GM12864 (cell line): Measurements from ENCODE around the gene CUL3.

Experiments
- DNase-seq: peaks from one replicate; pipeline ENCODE4 v3.0.0-alpha.2; 2011; ENCODE audit warnings: low read depth
- H3K4me3 ChIP-seq: 2 replicates; pipeline ENCODE4 v1.5.1; 2011; ENCODE audit warnings: mild to moderate bottlenecking, low read depth, low read length, control low read depth
- CTCF ChIP-seq: IDR thresholded peaks from 2 replicates; pipeline ENCODE4 v1.5.1; 2011; ENCODE audit warnings: low read depth, mild to moderate bottlenecking, moderate library complexity, low read length, control low read depth, inconsistent platforms; ENCODE audit errors: missing control alignments

CUL3 gene

GRCh38 chr2:224440988-224441387 lies 144.2 kb downstream of the CUL3 start:
- TF ChIP-seq CTCF: no peak
- DNase-seq: no peak
- H3K4me3 ChIP-seq: no peak overlapping the region

- no peak overlapping the region for H3K4me3 ChIP-seq
- no peak for DNase-seq
- no peak for TF ChIP-seq CTCF
Measured at GRCh38 chr2:224438726-224439125, 146.4 kb downstream of the CUL3 start.

GRCh38 chr2:224436634-224437033 lies 148.5 kb downstream of the CUL3 start:
- no peak overlapping the region for H3K4me3 ChIP-seq
- no peak for DNase-seq
- no peak for TF ChIP-seq CTCF

GRCh38 chr2:224434618-224435017 lies 150.5 kb downstream of the CUL3 start:
- TF ChIP-seq CTCF: no peak

GRCh38 chr2:224433442-224433841 lies 151.7 kb downstream of the CUL3 start:
- TF ChIP-seq CTCF: no peak
- no peak for DNase-seq
- no peak overlapping the region for H3K4me3 ChIP-seq

More at GRCh38 chr2:224434618-224435017, 150.5 kb downstream of the CUL3 start:
- no peak overlapping the region for H3K4me3 ChIP-seq
- DNase-seq: no peak

- H3K4me3 ChIP-seq: no peak overlapping the region
- TF ChIP-seq CTCF: no peak
- DNase-seq: no peak
Measured at GRCh38 chr2:224432003-224432579, 153.1 kb downstream of the CUL3 start.

- no peak overlapping the region for H3K4me3 ChIP-seq
- DNase-seq: no peak
- TF ChIP-seq CTCF: no peak
Measured at GRCh38 chr2:224429441-224429810, 155.7 kb downstream of the CUL3 start.
